Neural crest cell (in vitro differentiated cells): ENCODE results near the gene CYP4F22. TPM values are rescaled to one million over a fixed set of nuclear protein-coding genes. Genes with fewer than 3 reads are reported as not detected.

ENCODE experiments used
- DNase-seq: peaks from one replicate; pipeline ENCODE4 v3.0.0; 2021; ENCODE audit warnings: low read depth, mixed read lengths, low spot score
- H3K27ac Mint-ChIP-seq: one replicate; pipeline ENCODE4 v1.8.0; 2021; ENCODE audit warnings: mild to moderate bottlenecking, mixed read lengths; ENCODE audit not compliant: unreplicated experiment
- H3K27me3 Mint-ChIP-seq: 2 replicates; pipeline ENCODE4 v1.8.0; 2021; ENCODE audit warnings: low read depth, mild to moderate bottlenecking, mixed read lengths
- H3K36me3 Mint-ChIP-seq: 2 replicates; pipeline ENCODE4 v1.8.0; 2021; ENCODE audit warnings: low read depth, mild to moderate bottlenecking, mixed read lengths
- H3K4me1 Mint-ChIP-seq: 2 replicates; pipeline ENCODE4 v1.8.0; 2021; ENCODE audit warnings: mixed read lengths
- H3K4me3 Mint-ChIP-seq: one replicate; pipeline ENCODE4 v1.8.0; 2021; ENCODE audit warnings: mild to moderate bottlenecking, mixed read lengths
- H3K9me3 Mint-ChIP-seq: 2 replicates; pipeline ENCODE4 v1.8.0; 2021; ENCODE audit warnings: mixed read lengths
- CTCF ChIP-seq: fragments of 200-600 bp; sonication (generic); conservative IDR thresholded peaks from 2 replicates; pipeline ENCODE4 v1.5.0; 2021; ENCODE audit warnings: antibody characterized with exemption, mild to moderate bottlenecking
- total RNA-seq: library from RNA; stranded (reverse); gene quantifications from 2 replicates; pipeline ENCODE4 v1.2.1, GENCODE V29; 2021

CYP4F22 gene
- total RNA-seq, 1 donor from 2014 or later = not detected

- Mint-ChIP-seq H3K4me3 (no peak overlapping the region), H3K27ac (no peak overlapping the region), H3K36me3 (no peaks in the 10 kb centered on the region), H3K9me3 (no peaks in the 10 kb centered on the region), H3K27me3 (peaks cover 29% of the 10 kb centered on the region), H3K4me1 (no peaks in the 10 kb centered on the region)
- no peak for TF ChIP-seq CTCF
- DNase-seq = no peak
Observed at GRCh38 chr19:15548648-15549047, 40.3 kb downstream of the CYP4F22 start.

- DNase-seq = no peak
- no peaks in the 10 kb centered on the region for H3K36me3 Mint-ChIP-seq
- peaks cover 37% of the 10 kb centered on the region for H3K27me3 Mint-ChIP-seq
- H3K27ac Mint-ChIP-seq = no peak overlapping the region
- TF ChIP-seq CTCF = no peak
- no peak overlapping the region for H3K4me3 Mint-ChIP-seq
- no peaks in the 10 kb centered on the region for H3K4me1 Mint-ChIP-seq
- no peaks in the 10 kb centered on the region for H3K9me3 Mint-ChIP-seq
Observed at GRCh38 chr19:15549581-15549980, 41.3 kb downstream of the CYP4F22 start.

- DNase-seq = no peak
- Mint-ChIP-seq H3K36me3 (no peaks in the 10 kb centered on the region), H3K9me3 (no peaks in the 10 kb centered on the region), H3K27ac (no peak overlapping the region), H3K4me3 (no peak overlapping the region), H3K27me3 (peaks cover 42% of the 10 kb centered on the region), H3K4me1 (no peaks in the 10 kb centered on the region)
- no peak for TF ChIP-seq CTCF
Observed at GRCh38 chr19:15550273-15550672, 41.9 kb downstream of the CYP4F22 start.

- no peak for TF ChIP-seq CTCF
- Mint-ChIP-seq H3K27me3 (peaks cover 47% of the 10 kb centered on the region), H3K27ac (no peak overlapping the region), H3K4me1 (peaks cover 3% of the 10 kb centered on the region), H3K9me3 (no peaks in the 10 kb centered on the region), H3K36me3 (no peaks in the 10 kb centered on the region), H3K4me3 (no peak overlapping the region)
- no peak for DNase-seq
Observed at GRCh38 chr19:15550929-15551292, 42.6 kb downstream of the CYP4F22 start.

GRCh38 chr19:15551293-15552004 lies 43.1 kb downstream of the CYP4F22 start:
- peaks cover 6% of the 10 kb centered on the region for H3K4me1 Mint-ChIP-seq
- H3K36me3 Mint-ChIP-seq = no peaks in the 10 kb centered on the region
- no peak overlapping the region for H3K27ac Mint-ChIP-seq
- no peak for TF ChIP-seq CTCF
- peaks cover 51% of the 10 kb centered on the region for H3K27me3 Mint-ChIP-seq
- no peak overlapping the region for H3K4me3 Mint-ChIP-seq
- no peak for DNase-seq
- no peaks in the 10 kb centered on the region for H3K9me3 Mint-ChIP-seq
